Measurements from ENCODE around the gene LCOR.
"Not testable (repeated sequence)": the region's sequence is repeated elsewhere in the genome, so short reads cannot be mapped to it uniquely, and the experiment has no call there.

The LCOR gene

GRCh38 chr10:96831867-96832720, at the start of gene LCOR:
TSS of gene LCOR (plus strand) at chr10:96832298. CDS start at chr10:96949058, 116,760 bp downstream.
- DNase-seq: no peak

- DNase-seq: no peak
These were observed 47.8 kb upstream of the LCOR start for GRCh38 chr10:96784253-96784652.

GRCh38 chr10:96789571-96790108, 42.5 kb upstream of the LCOR start:
- DNase-seq: no peak

GRCh38 chr10:96791902-96792301, 40.2 kb upstream of the LCOR start:
- DNase-seq: no peak

- no peak for DNase-seq
These were observed 37.0 kb upstream of the LCOR start for GRCh38 chr10:96794836-96795733.

- DNase-seq: no peak
These were observed 34.6 kb upstream of the LCOR start for GRCh38 chr10:96797485-96797884.

GRCh38 chr10:96803288-96803664, 28.8 kb upstream of the LCOR start:
- DNase-seq: no peak

- no peak for DNase-seq
These were observed 17.8 kb upstream of the LCOR start for GRCh38 chr10:96814264-96814663.

- DNase-seq: not testable (repeated sequence)
These were observed 13.1 kb upstream of the LCOR start for GRCh38 chr10:96818971-96819370.

- DNase-seq: no peak
These were observed 11.3 kb upstream of the LCOR start for GRCh38 chr10:96820765-96821164.

- no peak for DNase-seq
These were observed 5.7 kb upstream of the LCOR start for GRCh38 chr10:96826438-96826837.

- no peak for DNase-seq
These were observed 3.5 kb upstream of the LCOR start for GRCh38 chr10:96828609-96829008.

GRCh38 chr10:96829029-96829773, 2.9 kb upstream of the LCOR start:
- no peak for DNase-seq

GRCh38 chr10:96830511-96831199, 1.4 kb upstream of the LCOR start:
- DNase-seq: no peak

- no peak for DNase-seq
These were observed 765 bp upstream of the LCOR start for GRCh38 chr10:96831200-96831866.

- no peak for DNase-seq
These were observed 672 bp downstream of the LCOR start for GRCh38 chr10:96832721-96833219.

GRCh38 chr10:96833220-96834001, 1.3 kb downstream of the LCOR start:
- DNase-seq: no peak

- DNase-seq: no peak
These were observed 2.0 kb downstream of the LCOR start for GRCh38 chr10:96834120-96834519.

GRCh38 chr10:96835899-96836298, 3.8 kb downstream of the LCOR start:
- DNase-seq: no peak

GRCh38 chr10:96838529-96838928, 6.4 kb downstream of the LCOR start:
- no peak for DNase-seq

All from cerebellar nuclear complex (tissue), 1 donor.